ENCODE data around the gene PTDSS2.

The PTDSS2 gene

GRCh38 chr11:534396-535209 is 84.5 kb downstream of the PTDSS2 start:
- peak overlapping the region; percentile 79 for H3K4me2 ChIP-seq (ENCODE audit: low read length, poor library complexity, severe bottlenecking)
- 18% methylated on average over 59 of the region's 66 CpGs for WGBS
- H3K9me3 ChIP-seq (ENCODE audit: control insufficient read depth, low read length): no peaks in the 10 kb centered on the region
- DNase-seq: peak; percentile 11
- peak overlapping the region in 1 of 2 experiments; percentile 99 for H3K23ac ChIP-seq (ENCODE audit: low read length in 2 of 2)
- H2BK120ac ChIP-seq (ENCODE audit: low read depth, low read length): peak overlapping the region; percentile 23
- H3K79me1 ChIP-seq (replicated peaks; ENCODE audit: low read length, poor library complexity, severe bottlenecking): peaks cover 12% of the 10 kb centered on the region
- peak overlapping the region; percentile 84 for H3K4me3 ChIP-seq (ENCODE audit: insufficient read depth in 1 of 2, low read depth in 1 of 2, low read length in 2 of 2)
- H3K27ac ChIP-seq (ENCODE audit: low read length, poor library complexity, severe bottlenecking): no peak overlapping the region
- peak overlapping the region in 1 of 2 experiments; percentile 96 for H3K14ac ChIP-seq (ENCODE audit: low read length in 2 of 2)
- peak overlapping the region; percentile 35 for H4K91ac ChIP-seq (ENCODE audit: low read length)
- H3K9ac ChIP-seq (ENCODE audit: low read length): peak overlapping the region; percentile 85
- peak overlapping the region; percentile 68 for H2BK15ac ChIP-seq (ENCODE audit: low read depth, poor library complexity, severe bottlenecking)
- peaks cover 34% of the 10 kb centered on the region for H3K4me1 ChIP-seq (ENCODE audit: control insufficient read depth, insufficient read depth, low read depth, low read length)
- H3K4ac ChIP-seq (ENCODE audit: low read depth in 1 of 2, low read length in 2 of 2): peak overlapping the region in 1 of 2 experiments; percentile 80
- H4K8ac ChIP-seq (ENCODE audit: low read length): no peak overlapping the region
- no peak overlapping the region for H2AK5ac ChIP-seq (ENCODE audit: low read length, severe bottlenecking)
- peak overlapping the region; percentile 59 to 82 for H3K18ac ChIP-seq (ENCODE audit: low read depth in 1 of 2, low read length in 2 of 2)
- peak overlapping the region; percentile 11 for H2AFZ ChIP-seq (ENCODE audit: low read depth, low read length)
- peaks cover 0 to 13% of the 10 kb centered on the region in 2 experiments for H3K27me3 ChIP-seq (ENCODE audit: control insufficient read depth in 1 of 2, insufficient read depth in 1 of 2, low read length in 2 of 2)
- H3K36me3 ChIP-seq (ENCODE audit: control insufficient read depth in 1 of 2, insufficient read depth in 2 of 2, low read depth in 1 of 2, low read length in 2 of 2): peaks cover 27 to 39% of the 10 kb centered on the region in 2 experiments
- no peak overlapping the region for H2BK5ac ChIP-seq (ENCODE audit: low read depth, low read length, poor library complexity, severe bottlenecking)
- peak overlapping the region in 1 of 2 experiments; percentile 49 for H2BK12ac ChIP-seq (ENCODE audit: low read length in 2 of 2)

- H2AFZ ChIP-seq (ENCODE audit: low read depth, low read length): no peak overlapping the region
- H2BK120ac ChIP-seq (ENCODE audit: low read depth, low read length): peak overlapping the region; percentile 23
- no peak overlapping the region for H3K9ac ChIP-seq (ENCODE audit: low read length)
- no peak overlapping the region for H3K4me2 ChIP-seq (ENCODE audit: low read length, poor library complexity, severe bottlenecking)
- H3K4me3 ChIP-seq (ENCODE audit: insufficient read depth in 1 of 2, low read depth in 1 of 2, low read length in 2 of 2): peak overlapping the region; percentile 84
- no peak overlapping the region for H2BK5ac ChIP-seq (ENCODE audit: low read depth, low read length, poor library complexity, severe bottlenecking)
- no peaks in the 10 kb centered on the region for H3K9me3 ChIP-seq (ENCODE audit: control insufficient read depth, low read length)
- H3K36me3 ChIP-seq (ENCODE audit: control insufficient read depth in 1 of 2, insufficient read depth in 2 of 2, low read depth in 1 of 2, low read length in 2 of 2): peaks cover 27 to 34% of the 10 kb centered on the region in 2 experiments
- no peak overlapping the region for H4K91ac ChIP-seq (ENCODE audit: low read length)
- peak overlapping the region in 1 of 2 experiments; percentile 59 for H3K18ac ChIP-seq (ENCODE audit: low read depth in 1 of 2, low read length in 2 of 2)
- H3K14ac ChIP-seq (ENCODE audit: low read length in 2 of 2): no peak overlapping the region
- no CpG with 5 or more reads among the region's 56 CpGs for WGBS
- peaks cover 34% of the 10 kb centered on the region for H3K4me1 ChIP-seq (ENCODE audit: control insufficient read depth, insufficient read depth, low read depth, low read length)
- peaks cover 0 to 17% of the 10 kb centered on the region in 2 experiments for H3K27me3 ChIP-seq (ENCODE audit: control insufficient read depth in 1 of 2, insufficient read depth in 1 of 2, low read length in 2 of 2)
- no peak overlapping the region for H2BK15ac ChIP-seq (ENCODE audit: low read depth, poor library complexity, severe bottlenecking)
- H3K79me1 ChIP-seq (replicated peaks; ENCODE audit: low read length, poor library complexity, severe bottlenecking): peaks cover 10% of the 10 kb centered on the region
- H3K23ac ChIP-seq (ENCODE audit: low read length in 2 of 2): no peak overlapping the region
- H2BK12ac ChIP-seq (ENCODE audit: low read length in 2 of 2): no peak overlapping the region
- H2AK5ac ChIP-seq (ENCODE audit: low read length, severe bottlenecking): no peak overlapping the region
- H4K8ac ChIP-seq (ENCODE audit: low read length): no peak overlapping the region
- DNase-seq: no peak
- no peak overlapping the region for H3K4ac ChIP-seq (ENCODE audit: low read depth in 1 of 2, low read length in 2 of 2)
- no peak overlapping the region for H3K27ac ChIP-seq (ENCODE audit: low read length, poor library complexity, severe bottlenecking)
These were observed 85.1 kb downstream of the PTDSS2 start for GRCh38 chr11:535210-535518.

DNA sequence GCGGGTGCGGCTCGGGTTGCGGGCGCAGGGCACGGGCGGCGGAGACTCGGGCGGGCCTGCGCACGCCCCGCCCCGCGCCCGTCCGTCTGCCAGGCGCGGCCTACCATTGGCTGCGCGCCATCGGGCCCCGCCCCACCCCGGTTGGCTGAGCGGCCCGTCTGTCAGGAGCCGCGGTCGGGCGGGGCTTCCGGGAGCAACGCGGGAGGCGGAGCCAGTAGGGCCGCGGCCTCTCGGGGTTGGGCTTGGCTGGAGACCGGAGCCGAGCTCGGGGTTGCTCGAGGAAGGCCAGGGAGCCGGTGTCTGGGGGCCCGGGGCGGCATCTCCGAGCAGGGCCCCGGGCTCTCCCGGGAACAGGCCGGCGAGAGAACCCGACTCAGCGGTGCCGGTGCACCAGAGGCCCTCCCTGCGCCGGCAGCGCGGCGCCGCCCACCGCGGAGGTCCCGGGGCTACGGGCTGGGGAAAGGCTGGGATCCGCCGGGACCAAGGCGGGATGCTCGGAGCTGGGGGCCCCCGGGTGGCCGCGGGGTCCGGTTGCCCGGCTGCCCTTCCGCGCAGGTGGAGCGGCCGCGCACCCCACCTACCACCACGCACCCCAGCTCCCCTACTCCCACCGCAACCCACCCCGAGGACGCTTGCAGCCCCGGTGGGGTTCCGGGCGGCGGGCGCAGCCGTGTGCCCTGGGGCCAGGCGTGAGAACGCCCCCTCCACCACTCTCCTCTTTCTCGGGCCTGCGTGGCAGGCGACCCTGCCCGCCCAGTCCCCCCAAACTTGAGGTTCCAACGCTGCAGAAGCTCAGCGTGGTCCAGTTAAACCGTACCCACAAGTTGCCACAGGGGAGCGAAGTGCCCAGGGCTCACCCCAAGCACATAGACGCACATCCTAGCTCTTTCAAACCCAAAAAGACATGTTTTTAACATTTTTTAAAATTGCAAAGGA is 85.7 kb downstream of the PTDSS2 start, which contains the start of gene HRAS:
HRAS (minus strand) TSS at position 58 of the 936 bp plus-strand sequence.
- Histone ChIP-seq H3K14ac (ENCODE audit: low read length in 2 of 2) (peak within 1 kb of the TSS in 1 of 2 experiments; percentile 96), H3K27ac (ENCODE audit: low read length, poor library complexity, severe bottlenecking) (no peak within 1 kb of the TSS), H3K4me1 (ENCODE audit: control insufficient read depth, insufficient read depth, low read depth, low read length) (peaks cover 36% of the 10 kb centered on the region), H4K91ac (ENCODE audit: low read length) (peak within 1 kb of the TSS; percentile 41), H2BK120ac (ENCODE audit: low read depth, low read length) (peak within 1 kb of the TSS; percentile 55), H3K18ac (ENCODE audit: low read depth in 1 of 2, low read length in 2 of 2) (peak within 1 kb of the TSS; percentile 59 to 88), H3K4me3 (ENCODE audit: insufficient read depth in 1 of 2, low read depth in 1 of 2, low read length in 2 of 2) (peak within 1 kb of the TSS; percentile 84), H3K9me3 (ENCODE audit: control insufficient read depth, low read length) (no peaks in the 10 kb centered on the region), H3K9ac (ENCODE audit: low read length) (peak within 1 kb of the TSS; percentile 85), H4K8ac (ENCODE audit: low read length) (peak within 1 kb of the TSS; percentile 78), H2AK5ac (ENCODE audit: low read length, severe bottlenecking) (no peak within 1 kb of the TSS), H3K36me3 (ENCODE audit: control insufficient read depth in 1 of 2, insufficient read depth in 2 of 2, low read depth in 1 of 2, low read length in 2 of 2) (peaks cover 27 to 32% of the 10 kb centered on the region in 2 experiments), H3K4ac (ENCODE audit: low read depth in 1 of 2, low read length in 2 of 2) (peak within 1 kb of the TSS; percentile 66 to 80), H2BK15ac (ENCODE audit: low read depth, poor library complexity, severe bottlenecking) (peak within 1 kb of the TSS; percentile 85), H2BK12ac (ENCODE audit: low read length in 2 of 2) (peak within 1 kb of the TSS in 1 of 2 experiments; percentile 68), H3K23ac (ENCODE audit: low read length in 2 of 2) (peak within 1 kb of the TSS in 1 of 2 experiments; percentile 99), H3K79me1 (replicated peaks; ENCODE audit: low read length, poor library complexity, severe bottlenecking) (peaks cover 10% of the 10 kb centered on the region), H3K4me2 (ENCODE audit: low read length, poor library complexity, severe bottlenecking) (peak within 1 kb of the TSS; percentile 96), H2AFZ (ENCODE audit: low read depth, low read length) (peak within 1 kb of the TSS; percentile 30), H2BK5ac (ENCODE audit: low read depth, low read length, poor library complexity, severe bottlenecking) (peak within 1 kb of the TSS; percentile 84), H3K27me3 (ENCODE audit: control insufficient read depth in 1 of 2, insufficient read depth in 1 of 2, low read length in 2 of 2) (peaks cover 0 to 17% of the 10 kb centered on the region in 2 experiments)
- 5% methylated on average over 56 of the region's 97 CpGs for WGBS
- DNase-seq: peak; percentile 93
